ENCODE results near the gene CHRNB1. TPM values are rescaled to one million over a fixed set of nuclear protein-coding genes. Genes with fewer than 3 reads are reported as not detected.
"Not testable (repeated sequence)": the region's sequence is repeated elsewhere in the genome, so short reads cannot be mapped to it uniquely, and the experiment has no call there.

CHRNB1 gene
- total RNA-seq, 4 donors from 2014 or later = 2.4 to 10.4 (median 9.8) TPM

GRCh38 chr17:7480089-7480384 lies 35.2 kb downstream of the CHRNB1 start:
- no peak for TF ChIP-seq CTCF (IDR thresholded peaks at IDR 0.05; ENCODE audit: low read depth)

DNA sequence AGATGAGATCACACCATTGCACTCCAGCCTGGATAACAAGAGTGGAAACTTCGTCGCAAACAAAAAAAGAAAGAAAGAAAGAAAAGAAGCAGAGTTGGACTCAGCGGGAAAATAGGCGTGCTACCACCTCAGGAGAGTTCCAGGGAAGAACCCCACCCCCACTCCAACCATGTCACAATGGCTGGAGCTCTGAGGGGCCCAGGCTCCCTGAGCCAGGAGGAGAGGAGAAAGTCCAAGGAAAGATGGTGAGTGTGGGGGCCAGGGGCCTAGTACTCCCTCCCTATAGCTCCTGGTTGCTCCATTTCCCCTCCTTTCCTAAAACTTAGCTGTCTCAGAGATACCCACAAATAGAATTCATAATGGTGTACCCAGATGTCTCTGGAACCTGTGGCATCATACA lies 36.4 kb downstream of the CHRNB1 start, which contains the start of gene SLC35G6:
TSS of gene SLC35G6 (plus strand) at position 172 of the 400 bp plus-strand sequence. CDS start at position 243, 71 bp downstream.
- not testable (repeated sequence) for TF ChIP-seq CTCF (IDR thresholded peaks at IDR 0.05; ENCODE audit: low read depth)

DNA sequence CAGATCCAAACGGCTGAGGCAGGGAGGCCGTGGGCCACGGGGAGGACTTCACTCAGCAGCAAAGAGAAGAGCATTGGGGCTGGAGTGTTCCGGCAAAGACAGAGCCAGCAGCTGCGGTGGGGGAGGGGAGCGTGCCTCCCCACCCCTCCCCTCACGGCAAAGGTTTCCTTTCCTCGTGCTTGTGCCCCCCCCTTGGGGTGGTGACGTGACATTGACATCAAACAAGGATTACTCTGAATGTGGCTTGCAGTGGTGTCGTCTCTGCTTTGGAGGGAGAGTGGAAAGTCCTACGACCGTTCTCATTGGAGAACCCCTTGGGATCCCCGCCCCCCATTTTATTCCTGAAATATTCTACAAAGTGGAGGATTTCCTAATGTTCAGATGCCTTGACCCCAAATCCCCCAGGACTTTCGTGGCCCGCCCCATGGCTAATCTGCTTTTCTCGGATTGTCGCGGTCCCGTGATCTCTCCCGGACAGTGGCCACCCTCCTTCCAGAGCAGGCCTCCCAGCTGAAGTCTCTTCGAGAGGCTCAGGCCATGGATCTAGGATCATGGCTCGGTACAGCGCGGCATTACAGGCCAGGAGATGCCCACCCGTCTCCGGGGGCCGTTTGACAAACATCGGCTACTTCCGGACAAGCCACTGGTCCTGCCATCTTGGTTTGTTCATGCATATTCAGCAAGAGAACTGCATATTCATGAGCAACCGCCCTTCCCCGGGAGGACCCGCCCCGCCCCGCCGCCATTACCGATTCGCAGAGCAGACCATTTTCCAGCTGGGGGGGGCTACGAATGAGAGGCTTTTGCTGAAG lies 38.6 kb downstream of the CHRNB1 start:
- no peak for TF ChIP-seq CTCF (IDR thresholded peaks at IDR 0.05; ENCODE audit: low read depth)

DNA sequence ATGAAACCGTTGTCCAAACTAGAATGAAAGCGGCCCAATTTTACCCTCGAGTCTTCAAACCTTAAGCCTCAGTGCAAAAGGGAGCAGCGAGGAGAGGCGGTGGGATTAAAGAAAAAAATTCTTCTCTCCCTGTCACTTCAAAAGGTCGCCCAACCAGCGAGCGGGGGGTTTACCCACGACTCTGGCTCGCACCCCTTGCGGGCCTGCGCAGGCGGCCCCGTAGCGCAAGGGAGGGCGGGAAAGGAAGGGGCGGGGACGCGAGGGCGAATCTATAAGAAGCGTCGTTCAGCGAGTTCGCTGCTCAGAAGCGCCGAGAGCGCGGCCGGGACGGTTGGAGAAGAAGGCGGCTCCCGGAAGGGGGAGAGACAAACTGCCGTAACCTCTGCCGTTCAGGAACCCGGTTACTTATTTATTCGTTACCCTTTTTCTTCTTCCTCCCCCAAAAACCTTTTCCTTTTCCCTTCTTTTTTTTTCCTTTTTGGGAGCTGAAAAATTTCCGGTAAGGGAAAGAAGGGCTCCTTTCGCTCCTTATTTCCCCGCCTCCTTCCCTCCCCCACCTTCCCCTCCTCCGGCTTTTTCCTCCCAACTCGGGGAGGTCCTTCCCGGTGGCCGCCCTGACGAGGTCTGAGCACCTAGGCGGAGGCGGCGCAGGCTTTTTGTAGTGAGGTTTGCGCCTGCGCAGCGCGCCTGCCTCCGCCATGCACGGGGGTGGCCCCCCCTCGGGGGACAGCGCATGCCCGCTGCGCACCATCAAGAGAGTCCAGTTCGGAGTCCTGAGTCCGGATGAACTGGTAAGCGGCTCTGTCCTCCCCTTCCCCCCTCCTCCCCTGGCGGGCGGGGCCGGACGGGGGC lies 39.4 kb downstream of the CHRNB1 start, which contains the start of gene POLR2A:
TSS of gene POLR2A (plus strand) at position 300 of the 852 bp plus-strand sequence.
- TF ChIP-seq CTCF (IDR thresholded peaks at IDR 0.05; ENCODE audit: low read depth) = no peak

DNA sequence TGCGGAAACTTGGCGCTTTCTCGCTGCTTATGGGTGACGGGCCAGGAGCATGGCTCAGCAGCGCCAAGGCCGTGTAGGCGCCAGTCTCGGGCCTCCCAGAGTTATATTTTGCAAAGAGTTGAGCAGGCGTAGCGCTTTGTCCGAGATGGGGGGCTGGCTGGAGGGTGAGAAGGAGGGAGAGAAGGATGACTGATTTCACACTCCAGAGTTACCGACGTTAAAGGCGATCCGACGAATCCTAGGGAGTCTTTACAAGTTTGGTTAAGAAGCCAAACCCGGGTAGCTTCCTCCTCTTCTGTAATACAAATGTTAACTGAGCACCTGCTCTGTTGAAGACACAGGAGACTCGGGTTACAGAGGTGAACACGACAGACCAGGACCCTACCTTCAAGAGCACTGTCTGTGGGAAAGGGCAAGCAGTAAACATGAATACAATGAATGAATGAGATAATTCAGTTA lies 40.1 kb downstream of the CHRNB1 start:
- no peak for TF ChIP-seq CTCF (IDR thresholded peaks at IDR 0.05; ENCODE audit: low read depth)

DNA sequence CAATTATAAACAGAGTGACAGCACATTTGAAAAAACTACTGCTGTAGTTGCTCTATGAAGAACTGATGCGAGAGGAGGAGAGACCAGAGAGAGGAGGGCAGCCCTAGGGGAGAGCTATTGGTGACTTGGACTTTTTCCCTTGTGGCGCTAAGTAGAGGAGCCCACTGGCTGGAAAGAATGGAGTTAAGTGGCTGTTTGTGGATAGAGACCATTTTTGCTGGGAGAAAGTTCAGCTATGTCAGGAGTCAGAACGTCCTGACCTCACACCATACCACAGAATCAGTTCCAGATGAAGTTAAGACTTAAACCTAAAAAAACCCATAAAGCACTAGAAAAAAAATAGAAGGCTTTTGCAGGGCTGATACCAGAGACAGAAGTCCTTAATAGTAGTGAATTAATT lies 41.3 kb downstream of the CHRNB1 start:
- no peak for TF ChIP-seq CTCF (IDR thresholded peaks at IDR 0.05; ENCODE audit: low read depth)

DNA sequence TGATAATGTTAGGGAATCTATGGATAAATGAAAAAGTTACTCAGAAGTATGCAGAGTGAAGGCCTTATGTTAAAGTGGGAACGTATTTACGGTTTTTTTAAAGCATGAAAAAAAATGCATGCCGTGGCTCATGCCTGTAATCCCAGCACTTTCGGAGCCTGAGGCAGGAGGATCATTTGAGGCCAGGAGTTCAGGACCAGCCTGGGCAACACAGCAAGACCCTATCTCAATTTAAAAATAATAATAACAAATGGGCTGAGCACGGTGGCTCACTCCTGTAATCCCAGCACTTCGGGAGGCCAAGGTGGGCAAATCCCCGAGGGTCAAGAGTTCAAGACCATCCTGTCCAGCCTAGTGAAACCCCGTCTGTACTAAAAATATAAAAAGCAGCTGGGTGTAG lies 45.3 kb downstream of the CHRNB1 start:
- no peak for TF ChIP-seq CTCF (IDR thresholded peaks at IDR 0.05; ENCODE audit: low read depth)
